Osteocyte (in vitro differentiated cells): ENCODE measurements around the gene PDE4B. TPM values are rescaled to one million over a fixed set of nuclear protein-coding genes. Genes with fewer than 3 reads are reported as not detected.
"Not testable (repeated sequence)": the region's sequence is repeated elsewhere in the genome, so short reads cannot be mapped to it uniquely, and the experiment has no call there.

Experiments used
- DNase-seq: peaks from one replicate; pipeline ENCODE4 v3.0.0; 2021; ENCODE audit warnings: mixed read lengths; ENCODE audit not compliant: unreplicated experiment; ENCODE audit errors: extremely low spot score
- H3K27ac Mint-ChIP-seq: one replicate; pipeline ENCODE4 v1.8.0; 2021; ENCODE audit warnings: mild to moderate bottlenecking, mixed read lengths; ENCODE audit not compliant: unreplicated experiment
- H3K27me3 Mint-ChIP-seq: one replicate; pipeline ENCODE4 v1.8.0; 2021; ENCODE audit warnings: mixed read lengths; ENCODE audit not compliant: unreplicated experiment
- H3K36me3 Mint-ChIP-seq: one replicate; pipeline ENCODE4 v1.8.0; 2021; ENCODE audit warnings: mixed read lengths; ENCODE audit not compliant: unreplicated experiment
- H3K4me1 Mint-ChIP-seq: one replicate; pipeline ENCODE4 v1.8.0; 2021; ENCODE audit warnings: mixed read lengths; ENCODE audit not compliant: unreplicated experiment
- H3K4me3 Mint-ChIP-seq: one replicate; pipeline ENCODE4 v1.8.0; 2021; ENCODE audit warnings: mild to moderate bottlenecking, moderate library complexity, mixed read lengths; ENCODE audit not compliant: unreplicated experiment
- H3K9me3 Mint-ChIP-seq: one replicate; pipeline ENCODE4 v1.8.0; 2021; ENCODE audit warnings: mixed read lengths; ENCODE audit not compliant: unreplicated experiment
- CTCF ChIP-seq: fragments of 200-600 bp; sonication (generic); IDR thresholded peaks from 2 replicates; pipeline ENCODE4 v1.5.0; 2021; ENCODE audit warnings: antibody characterized with exemption, mild to moderate bottlenecking, moderate library complexity
- total RNA-seq: library from RNA; stranded (reverse); gene quantifications from 2 replicates; pipeline ENCODE4 v1.2.1, GENCODE V29; 2021

PDE4B gene
- total RNA-seq, 1 donor from 2014 or later = 53.1 TPM

GRCh38 chr1:65844296-65844695 is 51.6 kb downstream of the PDE4B start:
- Mint-ChIP-seq H3K4me1 (no peaks in the 10 kb centered on the region), H3K4me3 (no peak overlapping the region), H3K27me3 (peaks cover 11% of the 10 kb centered on the region), H3K36me3 (no peaks in the 10 kb centered on the region), H3K9me3 (peaks cover 4% of the 10 kb centered on the region), H3K27ac (no peak overlapping the region)
- no peak for TF ChIP-seq CTCF
- no peak for DNase-seq

GRCh38 chr1:65844821-65845534 is 52.3 kb downstream of the PDE4B start:
- no peak overlapping the region for H3K4me3 Mint-ChIP-seq
- TF ChIP-seq CTCF = no peak
- DNase-seq = no peak
- H3K4me1 Mint-ChIP-seq = no peaks in the 10 kb centered on the region
- H3K27ac Mint-ChIP-seq = no peak overlapping the region
- no peaks in the 10 kb centered on the region for H3K36me3 Mint-ChIP-seq
- H3K9me3 Mint-ChIP-seq = peaks cover 4% of the 10 kb centered on the region
- H3K27me3 Mint-ChIP-seq = peaks cover 11% of the 10 kb centered on the region

GRCh38 chr1:65845535-65846060 is 52.9 kb downstream of the PDE4B start:
- no peak overlapping the region for H3K27ac Mint-ChIP-seq
- peaks cover 4% of the 10 kb centered on the region for H3K9me3 Mint-ChIP-seq
- no peak for DNase-seq
- H3K36me3 Mint-ChIP-seq = no peaks in the 10 kb centered on the region
- TF ChIP-seq CTCF = no peak
- H3K27me3 Mint-ChIP-seq = peaks cover 11% of the 10 kb centered on the region
- H3K4me1 Mint-ChIP-seq = no peaks in the 10 kb centered on the region
- H3K4me3 Mint-ChIP-seq = no peak overlapping the region

- Mint-ChIP-seq H3K4me1 (no peaks in the 10 kb centered on the region), H3K9me3 (peaks cover 4% of the 10 kb centered on the region), H3K36me3 (no peaks in the 10 kb centered on the region), H3K4me3 (no peak overlapping the region), H3K27ac (no peak overlapping the region), H3K27me3 (peaks cover 11% of the 10 kb centered on the region)
- TF ChIP-seq CTCF = no peak
- DNase-seq = no peak
Observed at GRCh38 chr1:65846866-65847265, 54.2 kb downstream of the PDE4B start.

- no peak overlapping the region for H3K27ac Mint-ChIP-seq
- no peak overlapping the region for H3K4me3 Mint-ChIP-seq
- no peaks in the 10 kb centered on the region for H3K4me1 Mint-ChIP-seq
- DNase-seq = no peak
- peaks cover 7% of the 10 kb centered on the region for H3K9me3 Mint-ChIP-seq
- TF ChIP-seq CTCF = no peak
- H3K36me3 Mint-ChIP-seq = no peaks in the 10 kb centered on the region
- H3K27me3 Mint-ChIP-seq = peaks cover 10% of the 10 kb centered on the region
Observed at GRCh38 chr1:65850281-65850680, 57.6 kb downstream of the PDE4B start.

- H3K36me3 Mint-ChIP-seq, H3K9me3 Mint-ChIP-seq, H3K4me3 Mint-ChIP-seq, DNase-seq, H3K27ac Mint-ChIP-seq, H3K4me1 Mint-ChIP-seq: not testable (repeated sequence)
- peaks cover 15% of the 10 kb centered on the region for H3K27me3 Mint-ChIP-seq
Observed at GRCh38 chr1:65856591-65856990, 63.9 kb downstream of the PDE4B start.
